ENCODE data around the gene TUBB. TPM values are rescaled to one million over a fixed set of nuclear protein-coding genes. Genes with fewer than 3 reads are reported as not detected.
A peak's percentile ranks its signal among the peaks of the same experiment; 100 is the strongest.

TUBB gene
- total RNA-seq, 2 experiments from 2014 or later: 1,244 to 1,346 TPM

DNA sequence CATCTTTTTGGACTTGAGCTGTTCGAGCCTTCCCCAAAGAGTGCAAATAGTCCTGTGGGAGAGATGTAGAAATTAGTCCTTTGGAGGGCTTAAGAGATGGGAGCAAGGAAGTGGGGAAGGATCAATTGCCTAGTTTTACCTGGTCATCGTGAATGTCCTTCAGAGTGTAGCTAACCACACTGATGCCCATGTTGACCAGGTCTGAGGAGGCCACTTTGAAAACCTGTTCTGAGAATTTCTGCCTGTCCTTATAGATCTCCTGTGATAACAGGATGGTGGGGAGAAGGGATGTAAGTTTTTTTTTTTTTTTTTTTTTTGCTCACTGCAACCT is 20.4 kb downstream of the TUBB start:
- TSS peak; percentile 17 for BruUV-seq (replicated peaks)
- peaks cover 10% of the 10 kb centered on the region for H3K79me2 ChIP-seq (ENCODE audit: insufficient read depth, low read depth, low read length)
- TF ChIP-seq, protein P1, sequence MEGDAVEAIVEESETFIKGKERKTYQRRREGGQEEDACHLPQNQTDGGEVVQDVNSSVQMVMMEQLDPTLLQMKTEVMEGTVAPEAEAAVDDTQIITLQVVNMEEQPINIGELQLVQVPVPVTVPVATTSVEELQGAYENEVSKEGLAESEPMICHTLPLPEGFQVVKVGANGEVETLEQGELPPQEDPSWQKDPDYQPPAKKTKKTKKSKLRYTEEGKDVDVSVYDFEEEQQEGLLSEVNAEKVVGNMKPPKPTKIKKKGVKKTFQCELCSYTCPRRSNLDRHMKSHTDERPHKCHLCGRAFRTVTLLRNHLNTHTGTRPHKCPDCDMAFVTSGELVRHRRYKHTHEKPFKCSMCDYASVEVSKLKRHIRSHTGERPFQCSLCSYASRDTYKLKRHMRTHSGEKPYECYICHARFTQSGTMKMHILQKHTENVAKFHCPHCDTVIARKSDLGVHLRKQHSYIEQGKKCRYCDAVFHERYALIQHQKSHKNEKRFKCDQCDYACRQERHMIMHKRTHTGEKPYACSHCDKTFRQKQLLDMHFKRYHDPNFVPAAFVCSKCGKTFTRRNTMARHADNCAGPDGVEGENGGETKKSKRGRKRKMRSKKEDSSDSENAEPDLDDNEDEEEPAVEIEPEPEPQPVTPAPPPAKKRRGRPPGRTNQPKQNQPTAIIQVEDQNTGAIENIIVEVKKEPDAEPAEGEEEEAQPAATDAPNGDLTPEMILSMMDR (conservative IDR thresholded peaks at IDR 0.05; ENCODE audit: low read length): no peak
- TF ChIP-seq EZH2phosphoT487 (IDR thresholded peaks at IDR 0.05; ENCODE audit: borderline replicate concordance, low read depth, low read length): no peak
- H3K4me2 ChIP-seq (ENCODE audit: low read length): no peak overlapping the region
- CTCF ChIA-PET (ENCODE audit: unreplicated experiment): no interaction called here
- POLR2A ChIA-PET: interaction anchor here (0.7 kb wide), 1 partner anchor 15 kb away, joined by 5 read pairs; no protein-coding TSS in a partner anchor
- DNase-seq (ENCODE audit: low spot score): no peak
- intact Hi-C loops (cut with micrococcal nuclease; ENCODE audit: unreplicated experiment): loop anchor here (5.0 kb wide), 2 partner anchors 123 to 183 kb away; partner anchors contain the start of genes GNL1, MRPS18B, PPP1R10 and PRR3
- H3K4me3 ChIP-seq (ENCODE audit: low read depth, low read length, poor library complexity, severe bottlenecking): no peak overlapping the region
- H2AFZ ChIP-seq (ENCODE audit: low read length): no peak overlapping the region
- H3K27ac ChIP-seq (ENCODE audit: low read depth, low read length, poor library complexity, severe bottlenecking): no peak overlapping the region
- no peaks in the 10 kb centered on the region for H4K20me1 ChIP-seq (ENCODE audit: insufficient read depth, low read length)
- H3K36me3 ChIP-seq (ENCODE audit: insufficient read depth, low read length): peaks cover 49% of the 10 kb centered on the region
- H3K9me2 ChIP-seq (ENCODE audit: insufficient read depth, low read length): no peaks in the 10 kb centered on the region
- H3K4me1 ChIP-seq (ENCODE audit: insufficient read depth, low read length, poor library complexity, severe bottlenecking): peaks cover 38% of the 10 kb centered on the region
- no peaks in the 10 kb centered on the region for H3K9me3 ChIP-seq (ENCODE audit: low read length)

DNA sequence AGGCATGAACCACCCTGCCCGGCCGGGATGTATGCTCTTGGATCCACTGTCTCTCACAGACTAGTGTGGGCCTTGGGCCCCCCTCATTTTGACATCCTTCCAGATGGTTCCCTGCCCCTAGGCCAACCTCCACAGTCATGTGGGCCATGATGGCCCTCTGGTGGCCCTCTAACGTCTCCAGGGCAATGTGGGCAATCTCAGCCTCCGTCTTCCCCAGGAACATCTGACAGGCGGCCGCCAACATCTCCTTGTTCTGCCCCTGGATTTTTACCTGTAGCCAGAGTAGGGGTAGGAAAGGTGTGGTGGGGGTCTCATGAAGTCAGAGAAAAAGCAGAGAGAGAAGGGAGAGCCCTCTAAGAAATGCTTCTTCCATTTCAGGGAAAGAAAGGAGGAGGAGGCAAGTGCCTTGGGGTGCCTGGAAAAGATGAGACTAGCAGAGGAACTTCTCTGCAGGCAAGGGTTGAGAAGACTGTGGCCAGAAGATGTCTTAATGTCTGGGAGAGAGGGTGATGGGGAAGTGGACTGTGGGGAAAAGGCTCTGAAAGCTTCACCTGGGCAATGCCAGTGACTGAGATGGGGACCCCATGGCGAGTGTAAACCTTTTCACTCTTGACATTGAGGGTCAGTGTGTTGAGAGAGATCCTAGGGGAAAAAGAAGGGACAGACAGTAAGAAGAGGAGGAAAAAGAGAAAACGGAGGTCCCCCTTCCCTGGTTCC is 21.1 kb downstream of the TUBB start:
- no peak for DNase-seq (ENCODE audit: low spot score)
- BruUV-seq (replicated peaks): no TSS peak
- ChIA-PET POLR2A (interaction anchor here (0.7 kb wide), 1 partner anchor 15 kb away, joined by 5 read pairs; no protein-coding TSS in a partner anchor), CTCF (ENCODE audit: unreplicated experiment) (interaction anchor here (0.8 kb wide), 1 partner anchor 11 kb away, joined by 3 read pairs; no protein-coding TSS in a partner anchor)
- intact Hi-C loops (cut with micrococcal nuclease; ENCODE audit: unreplicated experiment): loop anchor here (5.0 kb wide), 2 partner anchors 124 to 184 kb away; partner anchors contain the start of genes GNL1, MRPS18B, PPP1R10 and PRR3
- no peak overlapping the region for H3K27ac ChIP-seq (ENCODE audit: low read depth, low read length, poor library complexity, severe bottlenecking)
- H3K79me2 ChIP-seq (ENCODE audit: insufficient read depth, low read depth, low read length): peaks cover 10% of the 10 kb centered on the region
- H3K36me3 ChIP-seq (ENCODE audit: insufficient read depth, low read length): peaks cover 42% of the 10 kb centered on the region
- TF ChIP-seq, protein P1 (conservative IDR thresholded peaks at IDR 0.05; ENCODE audit: low read length): 0 out of 2 replicates have a peak, but pooled peaks have one; percentile 10
- TF ChIP-seq EZH2phosphoT487 (IDR thresholded peaks at IDR 0.05; ENCODE audit: borderline replicate concordance, low read depth, low read length): no peak
- peaks cover 31% of the 10 kb centered on the region for H3K4me1 ChIP-seq (ENCODE audit: insufficient read depth, low read length, poor library complexity, severe bottlenecking)
- H3K4me3 ChIP-seq (ENCODE audit: low read depth, low read length, poor library complexity, severe bottlenecking): peak overlapping the region; percentile 91
- H3K4me2 ChIP-seq (ENCODE audit: low read length): peak overlapping the region; percentile 97
- H4K20me1 ChIP-seq (ENCODE audit: insufficient read depth, low read length): no peaks in the 10 kb centered on the region
- H2AFZ ChIP-seq (ENCODE audit: low read length): no peak overlapping the region
- no peaks in the 10 kb centered on the region for H3K9me3 ChIP-seq (ENCODE audit: low read length)
- H3K9me2 ChIP-seq (ENCODE audit: insufficient read depth, low read length): no peaks in the 10 kb centered on the region

All from OCI-LY7 (cell line).